Stomach smooth muscle (tissue), 2 donors: ENCODE data around the gene HAT1.

Experiments used
- H3K27ac ChIP-seq: one replicate; pipeline ENCODE4 v1.7.0; 2013; ENCODE audit warnings: mild to moderate bottlenecking, low read length, inconsistent platforms
- H3K27me3 ChIP-seq, 2 donors: one replicate each; pipeline ENCODE4 v1.7.0; 2013; ENCODE audit warnings: low read length in 2 of 2; ENCODE audit not compliant: insufficient read depth in 2 of 2, control insufficient read depth in 1 of 2
- H3K36me3 ChIP-seq, 2 donors: one replicate each; pipeline ENCODE4 v1.7.0; 2013; ENCODE audit warnings: low read length in 2 of 2; ENCODE audit not compliant: control insufficient read depth in 2 of 2, insufficient read depth in 2 of 2
- H3K4me1 ChIP-seq: one replicate; pipeline ENCODE4 v1.7.0; 2013; ENCODE audit warnings: low read length; ENCODE audit not compliant: control insufficient read depth, insufficient read depth
- H3K4me3 ChIP-seq, 2 donors: one replicate each; pipeline ENCODE4 v1.7.0; 2013; ENCODE audit warnings: low read length in 2 of 2
- H3K9ac ChIP-seq, 2 donors: one replicate each; pipeline ENCODE4 v1.7.0; 2013; ENCODE audit warnings: low read length in 2 of 2, mild to moderate bottlenecking in 1 of 2
- H3K9me3 ChIP-seq, 2 donors: one replicate each; pipeline ENCODE4 v1.7.0; 2013; ENCODE audit warnings: low read length in 2 of 2; ENCODE audit not compliant: control insufficient read depth in 2 of 2
- donor health status: healthy.
- donor health status: Pancreatic carcinoma.

The HAT1 gene

GRCh38 chr2:171922230-171923022 is at the start of gene HAT1:
TSS of gene HAT1 (plus strand) at chr2:171922461. CDS start at chr2:171922501, 40 bp downstream.
- Histone ChIP-seq H3K27me3 (no peaks in the 10 kb centered on the region), H3K27ac (peak within 1 kb of the TSS; percentile 95), H3K4me3 (peak within 1 kb of the TSS; percentile 63 to 95), H3K9ac (peak within 1 kb of the TSS; percentile 75 to 97), H3K9me3 (no peaks in the 10 kb centered on the region), H3K36me3 (no peaks in the 10 kb centered on the region), H3K4me1 (peaks cover 9% of the 10 kb centered on the region)

- H3K4me3 ChIP-seq = no peak overlapping the region
- no peaks in the 10 kb centered on the region for H3K27me3 ChIP-seq
- H3K27ac ChIP-seq = no peak overlapping the region
- H3K9me3 ChIP-seq = no peaks in the 10 kb centered on the region
- H3K36me3 ChIP-seq = peaks cover 0 to 7% of the 10 kb centered on the region in 2 donors
- no peaks in the 10 kb centered on the region for H3K4me1 ChIP-seq
- no peak overlapping the region for H3K9ac ChIP-seq
Observed at GRCh38 chr2:171874517-171874916, 47.7 kb upstream of the HAT1 start.

GRCh38 chr2:171874963-171875362 is 47.3 kb upstream of the HAT1 start:
- Histone ChIP-seq H3K9me3 (no peaks in the 10 kb centered on the region), H3K27me3 (no peaks in the 10 kb centered on the region), H3K4me1 (no peaks in the 10 kb centered on the region), H3K36me3 (peaks cover 0 to 7% of the 10 kb centered on the region in 2 donors), H3K4me3 (no peak overlapping the region), H3K9ac (no peak overlapping the region), H3K27ac (peak overlapping the region; percentile 12)

GRCh38 chr2:171878481-171878993 is 43.7 kb upstream of the HAT1 start:
- no peaks in the 10 kb centered on the region for H3K9me3 ChIP-seq
- peak overlapping the region; percentile 78 for H3K27ac ChIP-seq
- H3K4me1 ChIP-seq = peaks cover 4% of the 10 kb centered on the region
- H3K9ac ChIP-seq = peak overlapping the region in 1 of 2 donors; percentile 61
- H3K36me3 ChIP-seq = peaks cover 0 to 7% of the 10 kb centered on the region in 2 donors
- no peaks in the 10 kb centered on the region for H3K27me3 ChIP-seq
- no peak overlapping the region for H3K4me3 ChIP-seq

- Histone ChIP-seq H3K27me3 (no peaks in the 10 kb centered on the region), H3K27ac (no peak overlapping the region), H3K9ac (peak overlapping the region in 1 of 2 donors; percentile 8), H3K4me1 (peaks cover 4% of the 10 kb centered on the region), H3K36me3 (peaks cover 0 to 4% of the 10 kb centered on the region in 2 donors), H3K9me3 (no peaks in the 10 kb centered on the region), H3K4me3 (no peak overlapping the region)
Observed at GRCh38 chr2:171879865-171880264, 42.4 kb upstream of the HAT1 start.

GRCh38 chr2:171880774-171881173 is 41.5 kb upstream of the HAT1 start:
- peaks cover 4% of the 10 kb centered on the region for H3K4me1 ChIP-seq

GRCh38 chr2:171882089-171882769 is 40.0 kb upstream of the HAT1 start:
- Histone ChIP-seq H3K9me3 (no peaks in the 10 kb centered on the region), H3K27me3 (no peaks in the 10 kb centered on the region), H3K36me3 (no peaks in the 10 kb centered on the region), H3K4me1 (peaks cover 4% of the 10 kb centered on the region), H3K9ac (no peak overlapping the region), H3K27ac (peak overlapping the region; percentile 25), H3K4me3 (no peak overlapping the region)

More at GRCh38 chr2:171880774-171881173, 41.5 kb upstream of the HAT1 start:
- Histone ChIP-seq H3K27ac (no peak overlapping the region), H3K9me3 (no peaks in the 10 kb centered on the region), H3K36me3 (no peaks in the 10 kb centered on the region), H3K9ac (no peak overlapping the region), H3K4me3 (no peak overlapping the region), H3K27me3 (no peaks in the 10 kb centered on the region)

GRCh38 chr2:171883275-171883893 is 38.9 kb upstream of the HAT1 start:
- peaks cover 4% of the 10 kb centered on the region for H3K4me1 ChIP-seq

GRCh38 chr2:171889333-171889732 is 32.9 kb upstream of the HAT1 start:
- Histone ChIP-seq H3K27me3 (no peaks in the 10 kb centered on the region), H3K9ac (no peak overlapping the region), H3K36me3 (peaks cover 0 to 5% of the 10 kb centered on the region in 2 donors), H3K9me3 (no peaks in the 10 kb centered on the region), H3K4me3 (no peak overlapping the region), H3K4me1 (peaks cover 1% of the 10 kb centered on the region), H3K27ac (no peak overlapping the region)

More at GRCh38 chr2:171883275-171883893, 38.9 kb upstream of the HAT1 start:
- no peak overlapping the region for H3K9ac ChIP-seq
- H3K27ac ChIP-seq = no peak overlapping the region
- H3K9me3 ChIP-seq = no peaks in the 10 kb centered on the region
- no peaks in the 10 kb centered on the region for H3K27me3 ChIP-seq
- H3K36me3 ChIP-seq = no peaks in the 10 kb centered on the region
- no peak overlapping the region for H3K4me3 ChIP-seq

GRCh38 chr2:171889808-171890207 is 32.5 kb upstream of the HAT1 start:
- Histone ChIP-seq H3K4me1 (peaks cover 3% of the 10 kb centered on the region), H3K4me3 (no peak overlapping the region)

More at GRCh38 chr2:171889808-171890207, 32.5 kb upstream of the HAT1 start:
- Histone ChIP-seq H3K9me3 (no peaks in the 10 kb centered on the region), H3K9ac (no peak overlapping the region), H3K27me3 (no peaks in the 10 kb centered on the region), H3K27ac (no peak overlapping the region), H3K36me3 (peaks cover 0 to 5% of the 10 kb centered on the region in 2 donors)
